Tibial nerve (tissue), 3 donors: ENCODE measurements around the gene CPA1.

Experiments used
- POLR2A ChIP-seq, 2 donors: fragments of 450-650 bp; IDR thresholded peaks; one replicate each; pipeline ENCODE4 v1.6.1; 2017; ENCODE audit warnings: antibody characterized with exemption in 2 of 2, mild to moderate bottlenecking in 2 of 2, moderate library complexity in 2 of 2
- TF ChIP-seq, protein P1 (sequence below), 5 experiments: fragments of 200-600 bp in 3 of 5; fragments of 450-650 bp in 2 of 5; sonication (generic) in 3 of 5; IDR thresholded peaks; one replicate each; pipeline ENCODE4 v1.5.1; 2016 to 2019; ENCODE audit warnings: antibody characterized with exemption in 5 of 5, mild to moderate bottlenecking in 3 of 5, moderate library complexity in 2 of 5

DNA sequence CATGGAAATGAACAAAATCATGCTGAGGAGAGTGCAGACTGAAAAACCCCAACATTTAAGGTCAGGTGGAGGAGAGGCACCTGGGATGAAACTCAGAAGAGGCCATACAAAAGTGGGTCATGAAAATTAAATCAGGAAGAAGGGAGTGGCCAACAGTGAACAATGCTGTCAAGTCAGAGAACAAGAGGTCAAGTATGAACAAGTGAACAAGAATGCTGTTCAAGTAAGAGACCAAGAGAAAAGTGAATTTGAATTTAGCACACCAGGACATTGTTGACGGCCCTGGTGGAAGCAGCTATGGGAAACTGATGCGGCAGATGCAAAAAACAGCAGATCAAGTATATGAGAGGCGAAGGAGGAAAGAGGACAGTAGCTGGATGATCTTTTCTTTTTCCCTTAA, 52.6 kb downstream of the CPA1 start:
- TF ChIP-seq, protein P1, sequence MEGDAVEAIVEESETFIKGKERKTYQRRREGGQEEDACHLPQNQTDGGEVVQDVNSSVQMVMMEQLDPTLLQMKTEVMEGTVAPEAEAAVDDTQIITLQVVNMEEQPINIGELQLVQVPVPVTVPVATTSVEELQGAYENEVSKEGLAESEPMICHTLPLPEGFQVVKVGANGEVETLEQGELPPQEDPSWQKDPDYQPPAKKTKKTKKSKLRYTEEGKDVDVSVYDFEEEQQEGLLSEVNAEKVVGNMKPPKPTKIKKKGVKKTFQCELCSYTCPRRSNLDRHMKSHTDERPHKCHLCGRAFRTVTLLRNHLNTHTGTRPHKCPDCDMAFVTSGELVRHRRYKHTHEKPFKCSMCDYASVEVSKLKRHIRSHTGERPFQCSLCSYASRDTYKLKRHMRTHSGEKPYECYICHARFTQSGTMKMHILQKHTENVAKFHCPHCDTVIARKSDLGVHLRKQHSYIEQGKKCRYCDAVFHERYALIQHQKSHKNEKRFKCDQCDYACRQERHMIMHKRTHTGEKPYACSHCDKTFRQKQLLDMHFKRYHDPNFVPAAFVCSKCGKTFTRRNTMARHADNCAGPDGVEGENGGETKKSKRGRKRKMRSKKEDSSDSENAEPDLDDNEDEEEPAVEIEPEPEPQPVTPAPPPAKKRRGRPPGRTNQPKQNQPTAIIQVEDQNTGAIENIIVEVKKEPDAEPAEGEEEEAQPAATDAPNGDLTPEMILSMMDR (IDR thresholded peaks at IDR 0.05) = no peak
- TF ChIP-seq POLR2A (IDR thresholded peaks at IDR 0.05) = no peak
